Thoracic aorta (tissue), 2 donors: ENCODE measurements around the gene ATP1B3. TPM values are rescaled to one million over a fixed set of nuclear protein-coding genes. Genes with fewer than 3 reads are reported as not detected.
A peak's percentile ranks its signal among the peaks of the same experiment; 100 is the strongest.
"Not testable (repeated sequence)": the region's sequence is repeated elsewhere in the genome, so short reads cannot be mapped to it uniquely, and the experiment has no call there.

Source experiments
- ATAC-seq: fragments of 150-250 bp; one replicate; pipeline ENCODE4 v1.8.0; 2017; ENCODE audit warnings: low read depth; ENCODE audit not compliant: insufficient number of reproducible peaks, low FRiP score
- DNase-seq: peaks from one replicate; pipeline ENCODE4 v3.0.0-alpha.2; 2020; ENCODE audit warnings: low spot score
- H3K27ac ChIP-seq, 2 donors: fragments of 200-600 bp; sonication (generic); 1 replicate in 1 of 2; 2 replicates in 1 of 2; pipeline ENCODE4 v1.5.1; 2016; ENCODE audit warnings: mild to moderate bottlenecking in 2 of 2, moderate library complexity in 2 of 2
- H3K27me3 ChIP-seq: fragments of 200-600 bp; sonication (generic); replicated peaks from 2 replicates; pipeline ENCODE4 v1.6.0; 2016; ENCODE audit warnings: mild to moderate bottlenecking; ENCODE audit not compliant: insufficient read depth
- H3K36me3 ChIP-seq: fragments of 200-600 bp; sonication (generic); one replicate; pipeline ENCODE4 v1.5.1; 2016
- H3K4me1 ChIP-seq, 2 donors: fragments of 200-600 bp; sonication (generic); 1 replicate in 1 of 2; 2 replicates in 1 of 2; pipeline versions ENCODE4 v1.5.1 to v1.6.0; 2016; ENCODE audit warnings: low read depth in 2 of 2, mild to moderate bottlenecking in 1 of 2; ENCODE audit not compliant: control insufficient read depth in 1 of 2
- H3K4me3 ChIP-seq: fragments of 200-600 bp; sonication (generic); 2 replicates; pipeline ENCODE4 v1.5.1; 2016; ENCODE audit warnings: mild to moderate bottlenecking
- H3K9me3 ChIP-seq: fragments of 200-600 bp; sonication (generic); 2 replicates; pipeline ENCODE4 v1.5.1; 2016
- total RNA-seq, 2 donors: library from RNA; depleted of rRNA; stranded (reverse); fragments of >200 nt; gene quantifications; one replicate each; pipeline versions ENCODE4 v1.1.0 to v1.2.3, GENCODE V29; 2016
- TF ChIP-seq, protein P1 (sequence below): fragments of 200-600 bp; sonication (generic); IDR thresholded peaks from one replicate; pipeline ENCODE4 v1.5.1; 2019; ENCODE audit warnings: antibody characterized with exemption

Gene ATP1B3
- total RNA-seq, 2 donors from 2014 or later = 78.7 to 106 TPM

DNA sequence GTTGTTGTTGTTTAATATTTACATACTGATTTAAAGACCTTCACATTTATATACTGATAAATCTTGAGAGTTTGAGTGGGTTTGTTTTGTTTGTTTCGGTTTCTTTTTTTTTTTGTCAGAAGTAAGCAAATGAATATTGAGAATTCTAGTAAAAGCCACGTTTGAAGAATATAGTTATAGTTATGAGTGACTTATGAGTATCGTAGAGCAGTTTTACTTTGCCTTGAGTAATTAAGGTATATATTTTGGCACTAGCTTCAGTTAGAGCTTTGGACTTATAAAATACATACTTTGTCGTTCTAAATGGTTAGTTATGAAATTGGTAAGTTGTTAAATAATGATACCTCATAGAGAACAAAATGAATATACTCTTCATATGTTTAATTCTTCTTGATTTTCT is 27.8 kb downstream of the ATP1B3 start:
- H3K27ac ChIP-seq = no peak overlapping the region
- no peaks in the 10 kb centered on the region for H3K9me3 ChIP-seq
- H3K36me3 ChIP-seq = peaks cover 10% of the 10 kb centered on the region
- TF ChIP-seq, protein P1, sequence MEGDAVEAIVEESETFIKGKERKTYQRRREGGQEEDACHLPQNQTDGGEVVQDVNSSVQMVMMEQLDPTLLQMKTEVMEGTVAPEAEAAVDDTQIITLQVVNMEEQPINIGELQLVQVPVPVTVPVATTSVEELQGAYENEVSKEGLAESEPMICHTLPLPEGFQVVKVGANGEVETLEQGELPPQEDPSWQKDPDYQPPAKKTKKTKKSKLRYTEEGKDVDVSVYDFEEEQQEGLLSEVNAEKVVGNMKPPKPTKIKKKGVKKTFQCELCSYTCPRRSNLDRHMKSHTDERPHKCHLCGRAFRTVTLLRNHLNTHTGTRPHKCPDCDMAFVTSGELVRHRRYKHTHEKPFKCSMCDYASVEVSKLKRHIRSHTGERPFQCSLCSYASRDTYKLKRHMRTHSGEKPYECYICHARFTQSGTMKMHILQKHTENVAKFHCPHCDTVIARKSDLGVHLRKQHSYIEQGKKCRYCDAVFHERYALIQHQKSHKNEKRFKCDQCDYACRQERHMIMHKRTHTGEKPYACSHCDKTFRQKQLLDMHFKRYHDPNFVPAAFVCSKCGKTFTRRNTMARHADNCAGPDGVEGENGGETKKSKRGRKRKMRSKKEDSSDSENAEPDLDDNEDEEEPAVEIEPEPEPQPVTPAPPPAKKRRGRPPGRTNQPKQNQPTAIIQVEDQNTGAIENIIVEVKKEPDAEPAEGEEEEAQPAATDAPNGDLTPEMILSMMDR = no peak
- DNase-seq = no peak
- no peaks in the 10 kb centered on the region for H3K4me1 ChIP-seq
- no peak overlapping the region for H3K4me3 ChIP-seq
- no peak for ATAC-seq
- no peaks in the 10 kb centered on the region for H3K27me3 ChIP-seq

- no peak overlapping the region for H3K4me3 ChIP-seq
- DNase-seq (no peak), ATAC-seq (no peak)
- H3K9me3 ChIP-seq = no peaks in the 10 kb centered on the region
- TF ChIP-seq, protein P1 = no peak
- H3K27me3 ChIP-seq = no peaks in the 10 kb centered on the region
- no peaks in the 10 kb centered on the region for H3K4me1 ChIP-seq
- H3K36me3 ChIP-seq = peaks cover 12% of the 10 kb centered on the region
- no peak overlapping the region for H3K27ac ChIP-seq
These were observed 28.7 kb downstream of the ATP1B3 start for GRCh38 chr3:141905129-141905528.

- H3K36me3 ChIP-seq = peaks cover 12% of the 10 kb centered on the region
- DNase-seq = no peak
- no peaks in the 10 kb centered on the region for H3K9me3 ChIP-seq
- H3K27ac ChIP-seq = no peak overlapping the region
- H3K4me1 ChIP-seq = no peaks in the 10 kb centered on the region
- TF ChIP-seq, protein P1 = no peak
- no peaks in the 10 kb centered on the region for H3K27me3 ChIP-seq
- H3K4me3 ChIP-seq = no peak overlapping the region
- no peak for ATAC-seq
These were observed 33.0 kb downstream of the ATP1B3 start for GRCh38 chr3:141909408-141909807.

- H3K4me3 ChIP-seq, H3K27me3 ChIP-seq, ATAC-seq, H3K4me1 ChIP-seq, DNase-seq, H3K27ac ChIP-seq, H3K9me3 ChIP-seq: not testable (repeated sequence)
- H3K36me3 ChIP-seq = peaks cover 12% of the 10 kb centered on the region
These were observed 33.5 kb downstream of the ATP1B3 start for GRCh38 chr3:141909986-141910385.

GRCh38 chr3:141913150-141913811 is 36.8 kb downstream of the ATP1B3 start:
- Histone ChIP-seq H3K4me3 (no peak overlapping the region), H3K27me3 (no peaks in the 10 kb centered on the region), H3K27ac (no peak overlapping the region), H3K4me1 (no peaks in the 10 kb centered on the region), H3K36me3 (peaks cover 6% of the 10 kb centered on the region), H3K9me3 (no peaks in the 10 kb centered on the region)
- ATAC-seq (no peak), DNase-seq (no peak)
- TF ChIP-seq, protein P1 = peak; percentile 50

DNA sequence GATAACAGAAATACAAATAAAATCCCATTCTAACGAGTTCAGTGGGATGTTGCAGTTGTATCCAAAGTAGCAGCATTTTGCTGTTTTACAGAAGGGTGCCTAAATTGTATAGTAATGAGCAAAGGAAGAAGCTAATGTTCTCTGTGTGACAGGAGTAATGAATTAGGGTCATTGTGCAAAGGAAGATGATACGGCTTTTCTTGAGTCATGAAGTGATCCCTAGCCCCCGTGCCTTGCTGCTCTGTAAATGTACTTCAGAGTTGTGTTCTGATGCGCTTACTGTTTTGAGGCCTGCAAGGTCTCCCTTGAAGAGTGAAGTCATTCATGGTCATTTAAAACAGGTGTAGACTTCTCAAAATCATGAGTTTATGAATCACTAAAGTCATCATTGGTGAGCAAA is 37.9 kb downstream of the ATP1B3 start:
- no peak for DNase-seq
- no peak for ATAC-seq
- no peak overlapping the region for H3K4me3 ChIP-seq
- no peaks in the 10 kb centered on the region for H3K27me3 ChIP-seq
- H3K9me3 ChIP-seq = no peaks in the 10 kb centered on the region
- H3K27ac ChIP-seq = no peak overlapping the region
- H3K36me3 ChIP-seq = peaks cover under 1% of the 10 kb centered on the region
- no peaks in the 10 kb centered on the region for H3K4me1 ChIP-seq
- TF ChIP-seq, protein P1 = no peak
